Testis (tissue), 2 donors: ENCODE measurements around the gene GTF3C5.

Source experiments
- POLR2A ChIP-seq: fragments of 450-650 bp; IDR thresholded peaks from one replicate; pipeline ENCODE4 v1.6.1; 2017; ENCODE audit warnings: antibody characterized with exemption, mild to moderate bottlenecking, moderate library complexity
- TF ChIP-seq, protein P1 (sequence below), 3 experiments: fragments of 450-650 bp in 2 of 3; fragments of 200-600 bp in 1 of 3; sonication (generic) in 1 of 3; IDR thresholded peaks; one replicate each; pipeline ENCODE4 v1.5.1; 2016 to 2019; ENCODE audit warnings: antibody characterized with exemption in 3 of 3, mild to moderate bottlenecking in 2 of 3, moderate library complexity in 1 of 3

DNA sequence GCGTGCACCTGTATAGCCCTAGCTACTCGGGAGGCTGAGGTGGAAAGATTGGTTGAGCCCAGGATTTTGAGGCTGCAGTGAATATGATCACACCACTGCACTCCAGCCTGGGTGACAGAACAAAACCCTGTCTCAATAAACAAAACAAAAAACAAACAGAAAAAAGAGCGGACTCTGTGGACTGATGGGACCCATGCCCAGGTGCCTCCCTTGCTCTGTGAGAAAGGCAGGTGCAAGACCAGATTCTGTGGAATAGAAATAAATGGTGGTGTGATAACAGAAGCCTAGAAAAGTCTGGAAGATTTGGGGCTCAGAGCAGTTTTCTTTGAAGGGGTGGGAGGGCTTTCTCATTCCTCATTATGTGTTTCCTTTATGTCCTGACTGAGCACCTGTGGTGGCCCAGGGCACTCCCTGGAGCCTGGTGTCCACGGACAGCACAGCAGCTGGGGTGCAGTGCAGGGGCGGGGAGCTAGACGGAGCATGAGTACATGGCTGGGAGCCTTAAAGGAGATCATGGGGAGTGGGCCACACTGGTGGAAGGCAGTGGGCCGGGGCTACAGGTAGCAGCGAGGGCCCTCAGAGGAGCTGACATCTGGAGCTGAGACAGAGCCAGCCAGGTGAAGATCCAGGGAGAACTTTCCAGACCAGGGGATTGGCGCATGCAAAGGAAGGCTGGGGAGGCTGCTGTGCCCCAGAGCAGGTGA is 15.6 kb downstream of the GTF3C5 start:
- no peak for TF ChIP-seq POLR2A
- TF ChIP-seq, protein P1, sequence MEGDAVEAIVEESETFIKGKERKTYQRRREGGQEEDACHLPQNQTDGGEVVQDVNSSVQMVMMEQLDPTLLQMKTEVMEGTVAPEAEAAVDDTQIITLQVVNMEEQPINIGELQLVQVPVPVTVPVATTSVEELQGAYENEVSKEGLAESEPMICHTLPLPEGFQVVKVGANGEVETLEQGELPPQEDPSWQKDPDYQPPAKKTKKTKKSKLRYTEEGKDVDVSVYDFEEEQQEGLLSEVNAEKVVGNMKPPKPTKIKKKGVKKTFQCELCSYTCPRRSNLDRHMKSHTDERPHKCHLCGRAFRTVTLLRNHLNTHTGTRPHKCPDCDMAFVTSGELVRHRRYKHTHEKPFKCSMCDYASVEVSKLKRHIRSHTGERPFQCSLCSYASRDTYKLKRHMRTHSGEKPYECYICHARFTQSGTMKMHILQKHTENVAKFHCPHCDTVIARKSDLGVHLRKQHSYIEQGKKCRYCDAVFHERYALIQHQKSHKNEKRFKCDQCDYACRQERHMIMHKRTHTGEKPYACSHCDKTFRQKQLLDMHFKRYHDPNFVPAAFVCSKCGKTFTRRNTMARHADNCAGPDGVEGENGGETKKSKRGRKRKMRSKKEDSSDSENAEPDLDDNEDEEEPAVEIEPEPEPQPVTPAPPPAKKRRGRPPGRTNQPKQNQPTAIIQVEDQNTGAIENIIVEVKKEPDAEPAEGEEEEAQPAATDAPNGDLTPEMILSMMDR (IDR thresholded peaks at IDR 0.05): no peak
